Measurements from ENCODE around the gene SORCS3. TPM values are rescaled to one million over a fixed set of nuclear protein-coding genes. Genes with fewer than 3 reads are reported as not detected.

SORCS3 gene
- total and polyA plus RNA-seq, 2 of the 4 experiments (the other 2 are of a cell fraction) = not detected

DNA sequence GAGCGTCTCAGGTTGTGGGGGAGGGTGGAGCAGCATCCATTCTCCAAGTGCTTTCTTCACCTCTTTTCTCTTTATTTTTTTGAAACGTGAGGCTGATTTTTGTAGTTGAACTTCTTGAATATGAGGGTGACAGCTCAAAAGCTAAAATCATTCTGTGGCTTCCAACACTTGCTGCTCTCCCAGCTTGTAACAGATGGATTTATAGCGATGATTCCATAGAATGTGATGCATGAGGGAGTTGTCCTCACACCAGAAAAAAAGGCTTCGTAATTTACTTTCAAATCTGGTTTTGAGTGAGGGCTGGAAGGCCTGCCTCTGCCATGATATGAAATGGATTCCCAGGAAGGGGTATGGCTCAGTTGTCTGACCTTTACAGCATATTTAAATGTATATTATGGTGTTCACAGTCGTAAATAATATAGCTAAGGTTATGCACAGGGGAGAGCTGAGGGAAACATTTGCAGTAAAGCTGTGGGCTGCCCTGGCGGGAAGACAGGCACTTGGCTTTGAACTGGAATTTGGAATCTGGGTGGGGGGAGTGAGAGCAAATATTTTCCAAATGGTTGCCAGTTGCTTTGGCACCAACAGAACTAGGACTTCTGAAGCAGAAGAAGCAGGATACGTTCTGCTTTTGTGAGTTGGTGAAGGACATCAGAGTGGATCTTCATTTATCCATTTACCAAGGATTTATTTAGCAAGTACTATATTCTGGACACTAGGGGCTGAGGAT, 166.7 kb downstream of the SORCS3 start:
- Histone ChIP-seq H3K9ac (ENCODE audit: low read depth, low read length) (no peak overlapping the region), H4K8ac (ENCODE audit: low read depth in 2 of 2, low read length in 2 of 2) (no peak overlapping the region), H2BK120ac (ENCODE audit: low read depth, low read length) (no peak overlapping the region), H3K27me3 (ENCODE audit: control insufficient read depth, insufficient read depth, low read length) (no peaks in the 10 kb centered on the region), H3K18ac (ENCODE audit: low read depth, low read length) (no peak overlapping the region), H2BK20ac (ENCODE audit: low read depth, low read length) (no peak overlapping the region), H3K9me1 (ENCODE audit: insufficient read depth, low read length) (no peaks in the 10 kb centered on the region), H2BK5ac (ENCODE audit: low read depth, low read length, poor library complexity, severe bottlenecking) (no peak overlapping the region), H2AFZ (replicated peaks; ENCODE audit: low read length, poor library complexity) (no peak overlapping the region), H3K36me3 (ENCODE audit: control insufficient read depth, insufficient read depth, low read length) (no peaks in the 10 kb centered on the region), H4K91ac (ENCODE audit: insufficient read depth, low read depth, low read length) (no peak overlapping the region), H2BK15ac (ENCODE audit: low read depth, low read length) (no peak overlapping the region), H2AK9ac (replicated peaks; ENCODE audit: low read depth, low read length, poor library complexity) (no peak overlapping the region), H3K23ac (ENCODE audit: low read depth, low read length) (no peak overlapping the region), H3K9me3 (ENCODE audit: control insufficient read depth, insufficient read depth, low read length) (peaks cover 11% of the 10 kb centered on the region), H3K27ac (ENCODE audit: insufficient read depth, low read length) (no peak overlapping the region), H4K5ac (ENCODE audit: low read depth, low read length) (no peak overlapping the region), H3K56ac (ENCODE audit: extremely low read depth, insufficient read depth, low read length) (no peak overlapping the region), H3K4ac (ENCODE audit: low read depth, low read length) (no peak overlapping the region), H3K4me2 (ENCODE audit: low read depth, low read length) (no peak overlapping the region), H3K79me1 (ENCODE audit: low read depth in 1 of 2, low read length in 2 of 2) (no peaks in the 10 kb centered on the region), H3K14ac (replicated peaks; ENCODE audit: low read depth, low read length) (no peak overlapping the region), H2AK5ac (ENCODE audit: low read depth, low read length) (no peak overlapping the region), H3K4me3 (ENCODE audit: insufficient read depth, low read depth, low read length) (no peak overlapping the region), H3K4me1 (ENCODE audit: control insufficient read depth, insufficient read depth, low read length) (no peaks in the 10 kb centered on the region), H4K20me1 (ENCODE audit: insufficient read depth, low read length) (no peaks in the 10 kb centered on the region)
- no TSS peak for BruUV-seq (replicated peaks)
- DNase-seq (no peak), ATAC-seq (ENCODE audit: low read depth) (no peak)
- WGBS, 2 experiments (ENCODE audit: extremely low coverage in 2 of 2, insufficient read length in 1 of 2) = no CpG with 5 or more reads among the region's 7 CpGs
- CTCF ChIA-PET = no interaction called here
- POLR2A ChIA-PET (ENCODE audit: unreplicated experiment) = no interaction called here
- in situ Hi-C loops (cut with MboI; ENCODE audit: low sequenced_read_pairs) (no loop called here), intact Hi-C loops (cut with micrococcal nuclease) (no loop called here), dilution Hi-C loops (cut with HindIII; ENCODE audit: low sequenced_read_pairs, unreplicated experiment) (no loop called here)
- no peak for TF ChIP-seq MAZ (IDR thresholded peaks at IDR 0.05; ENCODE audit: borderline replicate concordance, low read depth, low read length)
- TF ChIP-seq FOS (IDR thresholded peaks at IDR 0.05; ENCODE audit: low read depth, low read length) = no peak

All from IMR-90 (cell line).